OCI-LY3 (cell line): ENCODE data around the gene MUS81.

Experiments used
- CTCF ChIP-seq: fragments of 200-600, 300-600 bp; sonication (generic); IDR thresholded peaks from 2 replicates; pipeline ENCODE4 v1.5.1; 2014; ENCODE audit warnings: antibody characterized with exemption, low read length, low read depth
- EZH2phosphoT487 ChIP-seq: fragments of 200-600 bp; shearing (Covaris generic); IDR thresholded peaks from 2 replicates; pipeline ENCODE4 v1.6.1; 2018; ENCODE audit warnings: antibody characterized with exemption, mixed run types, low read depth

- TF ChIP-seq CTCF (no peak), EZH2phosphoT487 (no peak)
Observed at GRCh38 chr11:65882120-65883057, 22.2 kb downstream of the MUS81 start.
